GM12873 (cell line): ENCODE results near the gene SLIT1.

Source experiments
- TF ChIP-seq, protein P1 (sequence below): IDR thresholded peaks from 2 replicates; pipeline ENCODE4 v1.5.1; 2012; ENCODE audit warnings: low read depth, mild to moderate bottlenecking, moderate library complexity, low read length, control low read depth; ENCODE audit not compliant: insufficient read depth; ENCODE audit errors: missing control alignments

Gene SLIT1

DNA sequence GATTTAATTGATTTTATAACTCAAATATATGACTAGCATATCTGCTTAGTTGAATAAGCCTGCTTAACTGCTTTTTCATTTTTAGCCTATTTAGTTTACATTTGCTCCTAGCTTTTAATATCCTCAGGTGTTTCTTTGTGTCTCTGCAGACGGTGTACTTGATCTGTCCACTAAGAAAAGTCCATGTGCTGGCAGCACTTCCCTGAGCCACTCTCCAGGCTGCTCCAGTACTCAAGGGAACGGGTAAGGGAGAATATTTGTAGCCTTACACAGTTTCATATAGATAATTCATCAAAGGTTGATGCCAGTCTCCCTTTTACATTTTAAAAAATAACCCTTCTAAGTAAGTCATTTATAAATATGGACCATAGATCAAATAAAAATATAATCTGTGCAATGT lies 233.8 kb downstream of the SLIT1 start:
- TF ChIP-seq, protein P1, sequence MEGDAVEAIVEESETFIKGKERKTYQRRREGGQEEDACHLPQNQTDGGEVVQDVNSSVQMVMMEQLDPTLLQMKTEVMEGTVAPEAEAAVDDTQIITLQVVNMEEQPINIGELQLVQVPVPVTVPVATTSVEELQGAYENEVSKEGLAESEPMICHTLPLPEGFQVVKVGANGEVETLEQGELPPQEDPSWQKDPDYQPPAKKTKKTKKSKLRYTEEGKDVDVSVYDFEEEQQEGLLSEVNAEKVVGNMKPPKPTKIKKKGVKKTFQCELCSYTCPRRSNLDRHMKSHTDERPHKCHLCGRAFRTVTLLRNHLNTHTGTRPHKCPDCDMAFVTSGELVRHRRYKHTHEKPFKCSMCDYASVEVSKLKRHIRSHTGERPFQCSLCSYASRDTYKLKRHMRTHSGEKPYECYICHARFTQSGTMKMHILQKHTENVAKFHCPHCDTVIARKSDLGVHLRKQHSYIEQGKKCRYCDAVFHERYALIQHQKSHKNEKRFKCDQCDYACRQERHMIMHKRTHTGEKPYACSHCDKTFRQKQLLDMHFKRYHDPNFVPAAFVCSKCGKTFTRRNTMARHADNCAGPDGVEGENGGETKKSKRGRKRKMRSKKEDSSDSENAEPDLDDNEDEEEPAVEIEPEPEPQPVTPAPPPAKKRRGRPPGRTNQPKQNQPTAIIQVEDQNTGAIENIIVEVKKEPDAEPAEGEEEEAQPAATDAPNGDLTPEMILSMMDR, result no peak

DNA sequence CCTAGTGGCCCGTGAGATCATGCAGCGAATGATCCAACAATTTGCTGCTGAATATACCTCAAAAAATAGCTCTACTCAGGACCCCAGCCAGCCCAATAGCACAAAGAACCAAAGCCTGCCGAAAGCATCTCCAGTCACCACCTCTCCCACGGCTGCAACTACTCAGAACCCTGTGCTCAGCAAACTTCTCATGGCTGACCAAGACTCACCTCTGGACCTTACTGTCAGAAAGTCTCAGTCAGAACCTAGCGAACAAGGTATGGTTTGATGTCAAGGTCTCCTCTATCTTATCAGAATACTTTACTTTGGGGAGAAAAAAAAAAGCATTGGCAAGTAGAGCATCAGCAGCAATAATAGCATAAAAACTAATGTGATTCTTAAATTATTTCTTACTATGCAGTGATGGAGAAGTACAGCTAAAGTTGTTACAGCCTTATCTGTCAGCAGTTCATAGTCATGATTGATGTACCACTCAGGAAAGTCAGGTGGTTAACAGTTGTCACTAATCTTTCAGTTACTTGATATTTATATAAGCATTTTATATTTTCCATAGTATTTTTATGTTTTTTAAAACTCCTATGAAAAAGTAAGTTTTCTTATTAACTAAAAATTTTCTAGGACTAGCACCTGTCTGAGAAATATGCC lies 236.6 kb downstream of the SLIT1 start:
- TF ChIP-seq, protein P1, result no peak
